Left kidney (tissue), 2 donors: ENCODE data around the gene PPP1R3E. TPM values are rescaled to one million over a fixed set of nuclear protein-coding genes. Genes with fewer than 3 reads are reported as not detected.

Source experiments
- DNase-seq: peaks from one replicate; pipeline ENCODE4 v3.0.0-alpha.2; 2013
- polyA plus RNA-seq: library from polyadenylated mRNA; unstranded; fragments of 120-200 nt; gene quantifications from one replicate; pipeline ENCODE4 v1.2.1, GENCODE V29; 2013; ENCODE audit not compliant: insufficient read length

PPP1R3E gene
- polyA plus RNA-seq, 1 donor = 42.5 TPM

DNA sequence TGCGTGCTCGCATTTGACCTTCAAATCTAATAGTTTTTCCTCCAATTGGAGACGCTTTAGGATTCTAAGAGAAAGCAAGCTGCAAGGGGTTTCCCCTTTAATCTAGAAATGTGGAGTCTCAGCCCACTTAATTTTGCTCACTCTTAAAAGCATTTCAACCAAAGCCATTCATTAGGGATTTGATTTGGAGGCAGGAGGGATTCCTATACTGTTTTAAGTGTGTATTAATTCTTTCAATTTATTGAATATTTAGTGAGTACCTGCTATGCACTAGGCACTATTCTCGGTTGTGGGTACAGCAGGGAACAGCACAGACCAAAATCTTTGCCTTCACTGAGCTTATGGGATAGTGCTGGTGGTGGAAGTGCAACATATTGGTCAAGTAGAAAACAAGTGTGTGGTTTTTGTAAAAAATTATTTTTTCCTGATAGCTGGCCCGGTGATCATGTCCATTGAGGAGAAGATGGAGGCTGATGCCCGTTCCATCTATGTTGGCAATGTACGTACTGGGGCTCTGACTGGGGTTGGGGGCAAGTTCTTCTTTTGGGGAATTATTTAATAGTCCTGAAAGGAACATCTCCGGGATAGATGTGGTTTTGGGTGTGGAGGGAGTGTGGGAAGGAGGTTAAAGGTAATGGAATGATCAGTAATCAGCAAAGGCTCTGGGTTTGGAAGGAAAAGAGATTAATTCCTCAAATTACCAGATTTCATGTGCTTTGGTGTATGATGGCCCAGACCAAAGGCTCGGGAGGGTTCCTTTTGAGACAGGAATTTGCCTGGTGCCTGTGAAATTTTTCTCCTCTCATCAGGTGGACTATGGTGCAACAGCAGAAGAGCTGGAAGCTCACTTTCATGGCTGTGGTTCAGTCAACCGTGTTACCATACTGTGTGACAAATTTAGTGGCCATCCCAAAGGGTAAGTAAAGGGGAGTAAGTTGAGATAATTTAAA, 20.2 kb upstream of the PPP1R3E start:
- DNase-seq = no peak

DNA sequence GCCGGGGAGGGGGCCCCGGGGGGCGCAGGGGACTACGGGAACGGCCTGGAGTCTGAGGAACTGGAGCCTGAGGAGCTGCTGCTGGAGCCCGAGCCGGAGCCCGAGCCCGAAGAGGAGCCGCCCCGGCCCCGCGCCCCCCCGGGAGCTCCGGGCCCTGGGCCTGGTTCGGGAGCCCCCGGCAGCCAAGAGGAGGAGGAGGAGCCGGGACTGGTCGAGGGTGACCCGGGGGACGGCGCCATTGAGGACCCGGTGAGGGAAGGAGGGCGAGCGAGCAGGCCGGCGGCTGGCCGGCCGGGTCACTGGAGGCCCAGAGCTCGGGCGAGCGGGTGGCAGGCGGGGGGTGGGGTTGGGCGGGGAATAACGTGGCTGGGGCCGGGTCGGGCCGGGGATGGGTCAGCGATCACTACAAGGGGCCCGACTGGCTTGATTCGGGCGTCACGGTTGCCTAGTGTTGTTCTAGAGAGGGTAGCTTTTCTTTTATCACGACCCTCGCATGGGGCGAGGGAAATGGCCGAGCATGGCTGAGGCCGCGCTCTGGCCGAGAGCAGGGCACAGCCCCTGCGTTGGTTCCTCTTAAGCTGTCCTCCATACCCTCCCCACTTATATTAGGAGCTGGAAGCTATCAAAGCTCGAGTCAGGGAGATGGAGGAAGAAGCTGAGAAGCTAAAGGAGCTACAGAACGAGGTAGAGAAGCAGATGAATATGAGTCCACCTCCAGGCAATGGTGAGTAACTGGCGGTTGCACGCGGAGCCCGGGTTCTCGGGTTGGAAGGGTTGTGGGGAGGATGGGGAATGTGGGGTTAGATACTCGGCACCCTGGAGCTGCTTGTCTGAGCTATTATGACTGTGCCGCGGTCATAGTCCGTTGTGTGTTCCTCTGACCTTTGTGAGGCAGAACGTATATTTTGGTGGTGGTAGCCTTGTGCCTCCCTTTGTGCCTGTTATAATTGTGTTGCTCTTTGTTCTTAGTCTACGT, 19.2 kb upstream of the PPP1R3E start:
- DNase-seq = peak; percentile 33

GRCh38 chr14:23320584-23321571, 18.2 kb upstream of the PPP1R3E start, which contains the start of gene PABPN1:
Gene PABPN1 (plus strand): TSS chr14:23321457. CDS start chr14:23321470, 13 bp downstream.
- peak; percentile 100 for DNase-seq

- no peak for DNase-seq
Measured at GRCh38 chr14:23319746-23320583, 17.3 kb upstream of the PPP1R3E start.

DNA sequence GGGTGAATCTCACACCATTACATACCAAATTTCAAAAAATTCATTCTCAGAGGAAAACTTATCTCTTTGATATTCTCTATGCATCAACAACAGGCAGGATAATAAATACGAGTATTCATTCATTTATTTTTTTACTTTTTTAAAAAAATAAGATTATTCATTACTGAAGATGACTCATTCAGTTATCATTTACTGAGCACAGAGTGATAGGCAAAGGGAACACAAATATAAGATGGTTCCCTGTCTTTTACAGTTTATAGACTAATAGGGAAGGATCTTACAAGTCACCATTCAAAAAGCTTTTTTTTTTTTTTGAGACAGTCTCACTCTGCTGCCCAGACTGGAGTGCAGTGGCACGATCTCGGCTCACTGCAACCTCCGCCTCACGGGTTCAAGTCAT, 13.6 kb upstream of the PPP1R3E start:
- no peak for DNase-seq

DNA sequence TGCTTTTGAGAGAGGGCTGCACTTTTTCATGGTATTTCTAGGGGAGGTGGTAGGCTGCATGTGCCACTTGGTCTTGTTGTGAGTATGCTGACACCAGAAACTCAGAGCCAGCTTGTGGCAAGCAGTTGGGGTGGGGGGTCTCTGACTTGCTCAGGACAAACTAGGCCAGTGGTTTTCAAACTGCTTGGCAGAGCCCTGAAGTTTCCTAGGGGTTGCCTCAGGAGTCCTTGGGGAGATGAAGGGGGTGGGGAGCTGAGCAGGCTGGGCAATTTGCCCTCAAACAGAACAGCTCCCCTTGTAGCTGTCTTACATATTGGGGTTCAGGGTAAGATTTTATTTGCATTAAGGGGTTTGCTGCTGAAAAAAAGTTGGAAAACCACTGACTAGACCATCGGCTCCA, 7.9 kb upstream of the PPP1R3E start:
- no peak for DNase-seq

DNA sequence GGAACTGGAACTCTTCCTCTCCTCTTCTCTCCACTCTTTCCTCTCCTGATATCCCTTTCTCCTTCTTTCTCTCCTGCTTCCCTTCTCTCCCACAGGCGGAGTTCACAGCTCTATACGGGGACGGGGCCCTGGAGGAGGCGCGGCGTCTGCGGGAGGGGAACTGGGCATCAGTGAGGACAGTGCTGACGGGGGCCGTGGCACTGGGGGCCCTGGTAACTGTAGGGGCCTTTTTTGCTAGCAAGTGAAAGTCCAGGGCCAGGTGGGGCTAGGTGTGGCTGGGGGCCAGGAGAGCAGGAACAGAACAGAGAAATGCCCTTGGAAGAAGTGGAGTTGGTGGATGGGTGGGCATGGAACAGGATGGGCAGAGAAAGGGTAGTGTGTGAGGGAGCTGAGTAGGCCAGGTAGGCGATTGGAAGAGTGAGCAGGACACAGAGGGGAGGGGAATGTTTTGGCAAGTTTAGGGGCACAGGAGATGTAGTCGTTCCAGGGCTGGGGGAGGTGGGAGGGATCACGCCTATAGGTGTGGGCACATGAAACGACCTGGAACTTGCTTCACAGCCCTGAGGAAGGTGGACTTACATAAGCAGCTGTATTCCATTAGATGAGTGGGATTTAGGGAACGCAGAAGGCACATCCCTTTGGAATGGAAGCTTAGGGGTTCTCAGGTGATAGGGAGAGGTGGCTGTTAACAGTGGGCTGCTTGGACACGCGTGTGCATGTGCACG, 6.2 kb upstream of the PPP1R3E start:
- no peak for DNase-seq

GRCh38 chr14:23307687-23308644, 5.3 kb upstream of the PPP1R3E start:
- no peak for DNase-seq

GRCh38 chr14:23307146-23307530, 4.5 kb upstream of the PPP1R3E start:
- DNase-seq = no peak

GRCh38 chr14:23306412-23307145, 3.9 kb upstream of the PPP1R3E start, which contains the start of gene BCL2L2:
Gene BCL2L2 (plus strand): TSS chr14:23306833. CDS start chr14:23307768, 935 bp downstream.
- peak; percentile 93 for DNase-seq

DNA sequence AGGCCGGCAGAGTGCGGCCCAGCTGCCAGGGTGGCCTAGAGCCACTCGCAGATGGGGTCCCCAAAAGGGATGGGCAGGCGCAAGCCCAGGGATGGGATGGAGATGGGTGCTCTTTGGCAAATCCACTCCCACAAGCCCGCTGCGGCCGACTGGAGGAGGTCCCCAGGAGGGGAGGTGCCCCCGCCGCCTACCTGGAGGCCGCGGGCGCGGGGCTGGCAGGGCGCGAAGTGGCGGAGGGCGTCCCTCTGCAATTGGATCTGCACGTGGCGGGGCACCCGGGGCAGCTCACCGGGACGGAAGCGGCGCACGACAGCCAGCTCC, 730 bp downstream of the PPP1R3E start:
- DNase-seq = no peak

DNA sequence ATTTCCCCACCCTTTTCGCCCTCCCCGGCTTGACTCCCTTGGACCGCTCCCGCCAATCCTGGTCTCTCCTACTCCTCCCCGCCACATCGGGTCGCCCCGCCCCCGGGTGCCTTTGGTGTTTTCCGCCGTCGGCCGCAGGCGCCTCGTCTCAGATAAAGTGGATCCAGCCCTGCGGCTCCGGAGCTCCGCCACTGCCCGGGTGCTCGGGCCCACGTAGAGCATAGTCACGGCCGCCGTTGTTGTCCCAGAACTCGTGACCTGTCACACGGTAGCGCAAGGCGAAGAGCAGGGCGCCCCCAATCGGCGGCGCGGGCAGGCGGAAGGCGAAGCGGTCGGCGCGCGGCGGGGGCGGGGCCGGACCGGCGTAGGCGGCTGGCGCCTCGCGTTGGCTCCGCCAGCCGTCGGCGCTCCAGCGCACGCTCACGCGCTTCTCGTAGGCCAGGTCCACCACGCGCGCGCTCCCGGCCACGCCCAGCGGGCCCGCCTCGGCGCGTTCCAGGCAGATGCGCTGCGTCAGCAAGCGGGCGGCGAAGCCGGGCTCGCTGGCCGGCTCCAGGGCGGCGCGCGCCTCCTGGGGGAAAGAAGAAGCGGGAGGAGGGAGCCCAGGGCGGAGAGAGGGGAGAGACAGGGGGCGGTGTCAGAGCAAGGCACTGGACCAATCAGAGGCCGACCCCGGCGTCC, 1.2 kb downstream of the PPP1R3E start:
- DNase-seq = peak; percentile 98

DNA sequence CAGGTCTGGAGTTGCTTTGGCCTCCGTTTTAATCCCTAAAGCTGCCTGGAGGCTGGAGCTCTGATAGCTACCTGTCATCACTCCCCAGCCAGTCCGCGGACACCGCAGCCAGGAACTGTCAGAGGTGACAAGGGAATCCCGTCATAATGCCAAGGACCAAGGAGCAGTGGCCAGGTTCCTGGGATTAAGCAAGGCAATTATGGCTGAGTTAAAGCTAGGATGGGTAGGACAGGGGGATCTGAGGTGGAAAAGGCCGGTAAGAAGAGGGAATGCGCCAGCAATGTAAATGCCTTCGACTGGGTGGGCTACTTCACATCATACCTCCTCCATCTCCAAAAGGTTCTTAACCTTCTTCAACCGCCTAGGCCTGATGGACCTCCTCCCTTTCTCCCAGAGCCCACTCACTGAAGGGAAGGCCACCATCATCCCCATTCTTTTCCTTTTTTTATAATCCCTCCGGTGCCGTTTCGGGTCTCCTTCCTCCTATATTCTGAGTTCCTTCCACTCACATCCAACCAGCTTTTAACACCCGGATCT, 1.9 kb downstream of the PPP1R3E start:
- DNase-seq = no peak

- DNase-seq = no peak
Measured at GRCh38 chr14:23299986-23300686, 2.5 kb downstream of the PPP1R3E start.

GRCh38 chr14:23299211-23299957, 3.3 kb downstream of the PPP1R3E start:
- DNase-seq = peak; percentile 40
